Endodermal cell (in vitro differentiated cells): ENCODE measurements around the gene CROCC. TPM values are rescaled to one million over a fixed set of nuclear protein-coding genes. Genes with fewer than 3 reads are reported as not detected.

Source experiments
- DNase-seq: peaks from one replicate; pipeline ENCODE4 v3.0.0-alpha.2; 2017
- H3K27ac ChIP-seq: 2 replicates; pipeline ENCODE4 v1.5.1; 2013; ENCODE audit warnings: mild to moderate bottlenecking, low read depth, low read length, moderate library complexity
- H3K27me3 ChIP-seq: 2 replicates; pipeline ENCODE4 v1.6.1; 2013; ENCODE audit warnings: mild to moderate bottlenecking, low read length, moderate library complexity; ENCODE audit not compliant: insufficient read depth, control insufficient read depth, poor library complexity, severe bottlenecking
- H3K36me3 ChIP-seq: 2 replicates; pipeline ENCODE4 v1.7.0; 2013; ENCODE audit warnings: mild to moderate bottlenecking, low read length, moderate library complexity; ENCODE audit not compliant: control insufficient read depth, insufficient read depth
- H3K4me1 ChIP-seq: one replicate; pipeline ENCODE4 v1.7.0; 2013; ENCODE audit warnings: low read length; ENCODE audit not compliant: control insufficient read depth, insufficient read depth
- H3K4me3 ChIP-seq: 2 replicates; pipeline ENCODE4 v1.5.1; 2013; ENCODE audit warnings: mild to moderate bottlenecking, low read length, moderate library complexity
- H3K9ac ChIP-seq: 2 replicates; pipeline ENCODE4 v1.6.1; 2013; ENCODE audit warnings: mild to moderate bottlenecking, low read length, moderate library complexity; ENCODE audit not compliant: poor library complexity, severe bottlenecking; ENCODE audit errors: extremely low read depth
- H3K9me3 ChIP-seq: 2 replicates; pipeline ENCODE4 v1.6.1; 2013; ENCODE audit warnings: mild to moderate bottlenecking, low read length, moderate library complexity; ENCODE audit not compliant: control insufficient read depth
- H3K27ac Mint-ChIP-seq: 2 replicates; pipeline ENCODE4 v1.8.0; 2020; ENCODE audit warnings: mixed read lengths
- H3K27me3 Mint-ChIP-seq: 2 replicates; pipeline ENCODE4 v1.8.0; 2021; ENCODE audit warnings: mild to moderate bottlenecking, mixed read lengths; ENCODE audit not compliant: insufficient read depth
- H3K36me3 Mint-ChIP-seq: 2 replicates; pipeline ENCODE4 v1.8.0; 2020; ENCODE audit warnings: low read depth, mixed read lengths
- H3K4me1 Mint-ChIP-seq: 2 replicates; pipeline ENCODE4 v1.8.0; 2020; ENCODE audit warnings: mixed read lengths
- H3K4me3 Mint-ChIP-seq: 2 replicates; pipeline ENCODE4 v1.8.0; 2020; ENCODE audit warnings: mild to moderate bottlenecking, moderate library complexity, mixed read lengths
- H3K9me3 Mint-ChIP-seq: 2 replicates; pipeline ENCODE4 v1.8.0; 2020; ENCODE audit warnings: mild to moderate bottlenecking, mixed read lengths
- CTCF ChIP-seq: fragments of 200-600 bp; sonication (generic); conservative IDR thresholded peaks from 2 replicates; pipeline ENCODE4 v1.5.0; 2021; ENCODE audit warnings: antibody characterized with exemption, mild to moderate bottlenecking
- WGBS, 2 experiments: methylation state at CpG; one replicate each; pipeline versions ENCODE4 v1.1.5 to v1.1.7; 2013; ENCODE audit warnings: missing lambda C conversion rate in 2 of 2, mixed read lengths in 1 of 2; ENCODE audit not compliant: insufficient coverage in 1 of 2, insufficient read length in 1 of 2; 5-methylcytosine and 5-hydroxymethylcytosine counted together
- total RNA-seq, 2 donors: library from RNA; stranded (reverse); fragmentation: NEBNext Ultra II Directional in 1 of 2; extraction: Animal tissue kit (Norgen Biotek cat#: 25700) in 1 of 2; gene quantifications; 2 replicates in 1 of 2; 3 replicates in 1 of 2; pipeline ENCODE4 v1.2.1, GENCODE V29; 2021

The CROCC gene
- total RNA-seq, 2 donors from 2014 or later, result 58.4 to 61.8 TPM

GRCh38 chr1:16925635-16926490, 4.1 kb downstream of the CROCC start:
- Histone ChIP-seq H3K36me3 (no peaks in the 10 kb centered on the region), H3K9ac (no peak overlapping the region), H3K27ac (peak overlapping the region; percentile 86), H3K27me3 (no peaks in the 10 kb centered on the region), H3K9me3 (no peaks in the 10 kb centered on the region), H3K4me3 (no peak overlapping the region), H3K4me1 (peaks cover 7% of the 10 kb centered on the region)
- Mint-ChIP-seq H3K36me3 (peaks cover 6% of the 10 kb centered on the region), H3K27me3 (no peaks in the 10 kb centered on the region), H3K9me3 (no peaks in the 10 kb centered on the region), H3K4me1 (peaks cover 14% of the 10 kb centered on the region), H3K27ac (no peak overlapping the region), H3K4me3 (no peak overlapping the region)
- WGBS, 2 experiments, result 92 to 98% methylated on average over 7 to 13 of the region's 13 CpGs
- TF ChIP-seq CTCF, result no peak
- no peak for DNase-seq

- no peak overlapping the region for H3K4me3 Mint-ChIP-seq
- no peak overlapping the region for H3K9ac ChIP-seq
- no peaks in the 10 kb centered on the region for H3K27me3 ChIP-seq
- H3K27ac Mint-ChIP-seq, result peak overlapping the region; percentile 53
- DNase-seq, result peak; percentile 73
- H3K9me3 Mint-ChIP-seq, result no peaks in the 10 kb centered on the region
- 47 to 69% methylated on average over 8 to 10 of the region's 10 CpGs for WGBS, 2 experiments
- H3K36me3 ChIP-seq, result peaks cover 3% of the 10 kb centered on the region
- peaks cover 10% of the 10 kb centered on the region for H3K36me3 Mint-ChIP-seq
- H3K9me3 ChIP-seq, result no peaks in the 10 kb centered on the region
- no peak overlapping the region for H3K4me3 ChIP-seq
- H3K27me3 Mint-ChIP-seq, result no peaks in the 10 kb centered on the region
- no peak for TF ChIP-seq CTCF
- H3K4me1 Mint-ChIP-seq, result peaks cover 11% of the 10 kb centered on the region
- peak overlapping the region; percentile 86 for H3K27ac ChIP-seq
- H3K4me1 ChIP-seq, result peaks cover 4% of the 10 kb centered on the region
These were observed 4.9 kb downstream of the CROCC start for GRCh38 chr1:16926491-16927073.

- Histone ChIP-seq H3K9ac (no peak overlapping the region), H3K27me3 (no peaks in the 10 kb centered on the region), H3K4me3 (no peak overlapping the region), H3K4me1 (peaks cover 4% of the 10 kb centered on the region), H3K36me3 (peaks cover 3% of the 10 kb centered on the region), H3K9me3 (no peaks in the 10 kb centered on the region), H3K27ac (peak overlapping the region; percentile 86)
- no peak overlapping the region for H3K4me3 Mint-ChIP-seq
- 86 to 91% methylated on average over 10 to 14 of the region's 14 CpGs for WGBS, 2 experiments
- no peak for DNase-seq
- no peak for TF ChIP-seq CTCF
- peaks cover 12% of the 10 kb centered on the region for H3K36me3 Mint-ChIP-seq
- no peaks in the 10 kb centered on the region for H3K27me3 Mint-ChIP-seq
- H3K27ac Mint-ChIP-seq, result peak overlapping the region; percentile 53
- H3K9me3 Mint-ChIP-seq, result no peaks in the 10 kb centered on the region
- peaks cover 8% of the 10 kb centered on the region for H3K4me1 Mint-ChIP-seq
These were observed 5.5 kb downstream of the CROCC start for GRCh38 chr1:16927256-16927655.
